ENCODE data around the gene KCTD11. TPM values are rescaled to one million over a fixed set of nuclear protein-coding genes. Genes with fewer than 3 reads are reported as not detected.

KCTD11 gene
- 6.0 and 13.0 TPM in 2 replicates for total RNA-seq

GRCh38 chr17:7351665-7352502 is at the start of gene KCTD11:
Gene KCTD11, plus strand, starts transcription at chr17:7352162.

GRCh38 chr17:7306911-7307685 is 44.9 kb upstream of the KCTD11 start, which contains the start of gene EIF5A:
Gene EIF5A, plus strand, starts transcription at chr17:7307628. Its CDS starts 2,008 bp downstream, at chr17:7309636.

GRCh38 chr17:7314719-7315569 is 37.0 kb upstream of the KCTD11 start, which contains the start of gene GPS2:
Gene GPS2, minus strand, starts transcription at chr17:7315360. Its CDS starts 308 bp downstream, at chr17:7315052.

GRCh38 chr17:7328840-7329373 is 23.1 kb upstream of the KCTD11 start, which contains the start of gene NEURL4:
Gene NEURL4, minus strand, starts transcription at chr17:7329335. Its CDS starts 23 bp downstream, at chr17:7329312.

GRCh38 chr17:7336240-7337175 is 15.5 kb upstream of the KCTD11 start, which contains the start of gene ACAP1:
Gene ACAP1, plus strand, starts transcription at chr17:7336529. Its CDS starts 206 bp downstream, at chr17:7336735.

GRCh38 chr17:7355053-7355452 is 3.1 kb downstream of the KCTD11 start, which contains the start of gene TMEM95:
Gene TMEM95, plus strand, starts transcription at chr17:7355156. Its CDS starts 49 bp downstream, at chr17:7355205.

GRCh38 chr17:7380855-7381683 is 29.1 kb downstream of the KCTD11 start, which contains the start of gene TNK1:
Gene TNK1, plus strand, starts transcription at chr17:7381089. Its CDS starts 1,838 bp downstream, at chr17:7382927.

GRCh38 chr17:7394452-7395191 is 42.7 kb downstream of the KCTD11 start, which contains the start of gene PLSCR3:
Gene PLSCR3, minus strand, starts transcription at chr17:7394525. Its CDS starts 415 bp downstream, at chr17:7394110.

GRCh38 chr17:7403977-7404736 is 52.2 kb downstream of the KCTD11 start, which contains the start of gene TMEM256:
Gene TMEM256, minus strand, starts transcription at chr17:7404097. Its CDS starts 13 bp downstream, at chr17:7404084.

Other genes with a start within 250 kb of the KCTD11 start
- not detected in 2 replicates for gene ASGR2, start 237.3 kb upstream of the KCTD11 start, total RNA-seq
- gene ASGR1, start 172.8 kb upstream of the KCTD11 start, total RNA-seq: 0.23 TPM in 1 of 2 replicates, not detected in the other
- 1.4 and 5.5 TPM in 2 replicates for gene DLG4, start 132.3 kb upstream of the KCTD11 start, total RNA-seq
- gene ACADVL, start 132.2 kb upstream of the KCTD11 start, total RNA-seq: 173 and 216 TPM in 2 replicates
- 32.6 and 39.5 TPM in 2 replicates for gene DVL2, start 117.6 kb upstream of the KCTD11 start, total RNA-seq
- gene PHF23, start 112.7 kb upstream of the KCTD11 start, total RNA-seq: 26.9 and 32.2 TPM in 2 replicates
- gene GABARAP, start 109.7 kb upstream of the KCTD11 start, total RNA-seq: 171 and 262 TPM in 2 replicates
- 39.4 and 49.4 TPM in 2 replicates for gene CTDNEP1, start 100.4 kb upstream of the KCTD11 start, total RNA-seq
- 23.3 and 36.8 TPM in 2 replicates for gene ELP5, start 99.9 kb upstream of the KCTD11 start, total RNA-seq
- 7.9 and 26.0 TPM in 2 replicates for gene CLDN7, start 89.7 kb upstream of the KCTD11 start, total RNA-seq
- gene SLC2A4, start 70.4 kb upstream of the KCTD11 start, total RNA-seq: 0.08 and 1.4 TPM in 2 replicates
- gene YBX2, start 57.5 kb upstream of the KCTD11 start, total RNA-seq: 0.47 and 0.72 TPM in 2 replicates
- 557 and 909 TPM in 2 replicates for gene EIF5A, start 44.5 kb upstream of the KCTD11 start, total RNA-seq
- 42.7 and 70.0 TPM in 2 replicates for gene GPS2, start 36.8 kb upstream of the KCTD11 start, total RNA-seq
- gene NEURL4, start 22.8 kb upstream of the KCTD11 start, total RNA-seq: 6.2 and 10.9 TPM in 2 replicates
- 3.3 and 5.6 TPM in 2 replicates for gene ACAP1, start 15.6 kb upstream of the KCTD11 start, total RNA-seq
- gene TMEM95, start 3.0 kb downstream of the KCTD11 start, total RNA-seq: not detected in 2 replicates
- gene TNK1, start 28.9 kb downstream of the KCTD11 start, total RNA-seq: 3.8 and 7.7 TPM in 2 replicates
- 68.4 and 99.4 TPM in 2 replicates for gene PLSCR3, start 42.4 kb downstream of the KCTD11 start, total RNA-seq
- gene TMEM256, start 51.9 kb downstream of the KCTD11 start, total RNA-seq: 138 and 193 TPM in 2 replicates
- gene NLGN2, start 55.7 kb downstream of the KCTD11 start, total RNA-seq: 2.4 and 6.1 TPM in 2 replicates
- gene SPEM1, start 68.2 kb downstream of the KCTD11 start, total RNA-seq: not detected in 2 replicates
- not detected in 2 replicates for gene SPEM2, start 73.5 kb downstream of the KCTD11 start, total RNA-seq
- not detected in 2 replicates for gene SPEM3, start 76.7 kb downstream of the KCTD11 start, total RNA-seq
- 25.2 and 30.4 TPM in 2 replicates for gene TMEM102, start 83.3 kb downstream of the KCTD11 start, total RNA-seq
- 7.5 and 17.3 TPM in 2 replicates for gene FGF11, start 87.3 kb downstream of the KCTD11 start, total RNA-seq
- gene CHRNB1, start 92.9 kb downstream of the KCTD11 start, total RNA-seq: 9.8 and 14.8 TPM in 2 replicates
- gene ZBTB4, start 127.5 kb downstream of the KCTD11 start, total RNA-seq: 25.9 and 36.8 TPM in 2 replicates
- not detected in 2 replicates for gene SLC35G6, start 129.3 kb downstream of the KCTD11 start, total RNA-seq
- gene POLR2A, start 132.2 kb downstream of the KCTD11 start, total RNA-seq: 31.9 and 33.7 TPM in 2 replicates
- 8.8 and 10.3 TPM in 2 replicates for gene TNFSF12, start 196.9 kb downstream of the KCTD11 start, total RNA-seq
- gene TNFSF13, start 206.6 kb downstream of the KCTD11 start, total RNA-seq: 0.80 and 5.9 TPM in 2 replicates
- gene SENP3, start 209.8 kb downstream of the KCTD11 start, total RNA-seq: 56.2 and 86.9 TPM in 2 replicates
- gene CD68, start 227.5 kb downstream of the KCTD11 start, total RNA-seq: 23.4 and 57.7 TPM in 2 replicates
- gene MPDU1, start 231.7 kb downstream of the KCTD11 start, total RNA-seq: 138 and 153 TPM in 2 replicates
- gene SOX15, start 237.9 kb downstream of the KCTD11 start, total RNA-seq: 141 and 207 TPM in 2 replicates